HEK293 (cell line): ENCODE measurements around the gene PARD6B.

ENCODE experiments used
- CTCF ChIP-seq: fragments of 450-650 bp; formaldehyde crosslinking; IDR thresholded peaks from 2 replicates; pipeline ENCODE4 v1.5.1; 2016; ENCODE audit warnings: missing biosample characterization, missing genetic modification characterization
- OSR2 ChIP-seq: fragments of 450-650 bp; formaldehyde crosslinking; IDR thresholded peaks from 2 replicates; pipeline ENCODE4 v1.5.1; 2016; ENCODE audit warnings: missing biosample characterization, missing genetic modification characterization
- REST ChIP-seq: fragments of 450-650 bp; formaldehyde crosslinking; IDR thresholded peaks from 2 replicates; pipeline ENCODE4 v1.5.1; 2016; ENCODE audit warnings: missing biosample characterization, missing genetic modification characterization
- SALL2 ChIP-seq: fragments of 450-650 bp; formaldehyde crosslinking; IDR thresholded peaks from 2 replicates; pipeline ENCODE4 v1.5.0; 2017; ENCODE audit warnings: missing biosample characterization, mild to moderate bottlenecking, missing genetic modification characterization, borderline replicate concordance
- ZNF148 ChIP-seq: fragments of 450-650 bp; formaldehyde crosslinking; IDR thresholded peaks from 2 replicates; pipeline ENCODE4 v1.5.0; 2017; ENCODE audit warnings: missing biosample characterization, missing genetic modification characterization, borderline replicate concordance
- ZNF157 ChIP-seq: fragments of 450-650 bp; formaldehyde crosslinking; IDR thresholded peaks from 2 replicates; pipeline ENCODE4 v1.5.1; 2016; ENCODE audit warnings: missing biosample characterization, missing genetic modification characterization
- ZNF280D ChIP-seq: fragments of 450-650 bp; formaldehyde crosslinking; IDR thresholded peaks from 2 replicates; pipeline ENCODE4 v1.5.1; 2016; ENCODE audit warnings: missing biosample characterization, missing genetic modification characterization
- ZNF639 ChIP-seq: fragments of 450-650 bp; formaldehyde crosslinking; IDR thresholded peaks from 2 replicates; pipeline ENCODE4 v1.5.1; 2016; ENCODE audit warnings: missing biosample characterization, missing genetic modification characterization
- ZNF843 ChIP-seq: fragments of 450-650 bp; formaldehyde crosslinking; IDR thresholded peaks from 2 replicates; pipeline ENCODE4 v1.5.1; 2016; ENCODE audit warnings: missing biosample characterization, missing genetic modification characterization
- TF ChIP-seq, protein P1 (sequence below): fragments of 450-650 bp; formaldehyde crosslinking; IDR thresholded peaks from 2 replicates; pipeline ENCODE4 v1.5.1; 2016; ENCODE audit warnings: missing biosample characterization, missing genetic modification characterization
- TF ChIP-seq, protein P2 (sequence below): fragments of 450-650 bp; formaldehyde crosslinking; IDR thresholded peaks from 2 replicates; pipeline ENCODE4 v1.5.1; 2016; ENCODE audit warnings: missing biosample characterization, missing genetic modification characterization, low read depth

GRCh38 chr20:50734730-50735679 lies 3.6 kb downstream of the PARD6B start:
- TF ChIP-seq, protein P1, sequence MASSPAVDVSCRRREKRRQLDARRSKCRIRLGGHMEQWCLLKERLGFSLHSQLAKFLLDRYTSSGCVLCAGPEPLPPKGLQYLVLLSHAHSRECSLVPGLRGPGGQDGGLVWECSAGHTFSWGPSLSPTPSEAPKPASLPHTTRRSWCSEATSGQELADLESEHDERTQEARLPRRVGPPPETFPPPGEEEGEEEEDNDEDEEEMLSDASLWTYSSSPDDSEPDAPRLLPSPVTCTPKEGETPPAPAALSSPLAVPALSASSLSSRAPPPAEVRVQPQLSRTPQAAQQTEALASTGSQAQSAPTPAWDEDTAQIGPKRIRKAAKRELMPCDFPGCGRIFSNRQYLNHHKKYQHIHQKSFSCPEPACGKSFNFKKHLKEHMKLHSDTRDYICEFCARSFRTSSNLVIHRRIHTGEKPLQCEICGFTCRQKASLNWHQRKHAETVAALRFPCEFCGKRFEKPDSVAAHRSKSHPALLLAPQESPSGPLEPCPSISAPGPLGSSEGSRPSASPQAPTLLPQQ, result no peak
- TF ChIP-seq ZNF639 (tag by site-specific recombination), result no peak
- no peak for TF ChIP-seq CTCF (tag by site-specific recombination)
- TF ChIP-seq, protein P2, sequence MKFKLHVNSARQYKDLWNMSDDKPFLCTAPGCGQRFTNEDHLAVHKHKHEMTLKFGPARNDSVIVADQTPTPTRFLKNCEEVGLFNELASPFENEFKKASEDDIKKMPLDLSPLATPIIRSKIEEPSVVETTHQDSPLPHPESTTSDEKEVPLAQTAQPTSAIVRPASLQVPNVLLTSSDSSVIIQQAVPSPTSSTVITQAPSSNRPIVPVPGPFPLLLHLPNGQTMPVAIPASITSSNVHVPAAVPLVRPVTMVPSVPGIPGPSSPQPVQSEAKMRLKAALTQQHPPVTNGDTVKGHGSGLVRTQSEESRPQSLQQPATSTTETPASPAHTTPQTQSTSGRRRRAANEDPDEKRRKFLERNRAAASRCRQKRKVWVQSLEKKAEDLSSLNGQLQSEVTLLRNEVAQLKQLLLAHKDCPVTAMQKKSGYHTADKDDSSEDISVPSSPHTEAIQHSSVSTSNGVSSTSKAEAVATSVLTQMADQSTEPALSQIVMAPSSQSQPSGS, result no peak
- TF ChIP-seq REST, result no peak
- no peak for TF ChIP-seq ZNF280D (tag by site-specific recombination)
- TF ChIP-seq ZNF843 (tag by site-specific recombination), result no peak
- TF ChIP-seq ZNF157 (tag by site-specific recombination), result no peak
- no peak for TF ChIP-seq OSR2
- TF ChIP-seq ZNF148 (tag by site-specific recombination), result no peak
- TF ChIP-seq SALL2, result no peak
